Gastrocnemius medialis (tissue), 4 donors: ENCODE data around the gene EIF2B2.

Experiments used
- CTCF ChIP-seq, 5 experiments: fragments of 450-650 bp in 3 of 5; fragments of 200-600 bp in 2 of 5; sonication (generic) in 2 of 5; IDR thresholded peaks in 4 of 5; conservative IDR thresholded peaks in 1 of 5; 1 replicate in 4 of 5; 2 replicates in 1 of 5; pipeline ENCODE4 v1.5.1; 2016 to 2019; ENCODE audit warnings: antibody characterized with exemption in 5 of 5, mild to moderate bottlenecking in 3 of 5, moderate library complexity in 3 of 5
- POLR2A ChIP-seq, 2 donors: fragments of 450-650 bp; IDR thresholded peaks; one replicate each; pipeline ENCODE4 v1.6.1; 2017; ENCODE audit warnings: antibody characterized with exemption in 2 of 2, mild to moderate bottlenecking in 2 of 2, moderate library complexity in 2 of 2

DNA sequence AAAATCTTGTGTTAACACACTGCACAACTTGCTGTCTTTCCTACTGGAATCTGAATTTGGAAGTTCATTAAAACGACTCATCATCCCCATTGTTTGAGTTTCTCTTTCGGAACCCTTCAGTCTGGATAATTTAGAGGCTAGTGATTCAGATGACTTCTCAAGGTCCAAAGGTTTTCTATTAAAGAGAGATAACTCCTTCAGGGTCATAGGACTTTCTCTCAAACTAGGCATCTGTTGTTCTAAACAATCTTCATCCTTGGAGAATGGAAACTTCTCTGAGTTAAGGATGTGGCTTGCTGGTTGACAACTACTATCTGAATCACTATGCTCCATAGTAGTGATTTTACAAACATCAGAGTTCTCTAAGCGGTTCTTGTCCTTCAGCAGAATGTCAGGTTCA is 44.2 kb downstream of the EIF2B2 start:
- TF ChIP-seq CTCF (IDR thresholded peaks at IDR 0.05 in 4 of 5, conservative IDR thresholded peaks at IDR 0.05 in 1 of 5) (no peak), POLR2A (IDR thresholded peaks at IDR 0.05) (no peak)
